Stimulated activated CD4-positive, alpha-beta T cell treated with anti-CD3 and anti-CD28 coated beads, TNF-alpha, amount 100 ng/mL, for 48 hours (primary cell): ENCODE results near the gene TPO.
"Not testable (repeated sequence)": the region's sequence is repeated elsewhere in the genome, so short reads cannot be mapped to it uniquely, and the experiment has no call there.

Experiments
- DNase-seq, 3 donors: peaks; one replicate each; pipeline ENCODE4 v3.0.0-alpha.2; 2020; ENCODE audit warnings: low read depth in 3 of 3

Gene TPO

DNA sequence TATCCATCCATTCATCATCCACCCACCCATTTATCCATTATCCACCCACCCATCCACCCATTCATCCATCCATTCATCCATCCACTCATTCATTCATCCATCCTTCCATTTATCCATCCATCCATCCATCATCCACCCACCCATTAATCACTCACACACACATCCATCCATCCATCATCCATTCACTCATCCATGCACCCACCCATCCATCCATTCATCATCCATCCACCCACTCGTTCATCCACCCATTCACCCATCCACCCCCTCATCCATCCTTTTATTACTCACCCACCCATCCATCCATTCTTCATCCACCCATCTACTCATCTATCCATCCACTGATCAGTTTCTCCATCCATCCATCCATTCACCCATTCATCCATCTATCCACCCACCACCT, 8.1 kb upstream of the TPO start:
- no peak for DNase-seq

DNA sequence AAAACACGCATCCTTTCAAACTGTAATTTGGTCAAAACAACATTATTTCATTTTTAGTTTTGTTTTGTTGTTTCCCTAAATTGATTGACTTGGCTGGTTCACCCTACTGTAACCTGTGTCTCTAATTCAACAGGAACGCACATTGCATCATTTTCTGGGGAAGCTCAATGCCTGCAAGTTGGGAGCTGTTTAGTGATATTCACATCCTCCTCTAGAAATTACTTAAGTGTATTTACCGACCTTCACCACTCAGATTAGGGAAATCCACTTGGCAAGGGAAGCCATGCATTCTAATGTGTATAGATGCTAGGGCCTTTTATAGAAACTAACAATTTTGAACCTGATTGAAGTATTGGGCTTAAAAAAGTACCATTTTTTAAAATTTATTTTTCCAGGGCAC, 7.3 kb upstream of the TPO start:
- DNase-seq: no peak

DNA sequence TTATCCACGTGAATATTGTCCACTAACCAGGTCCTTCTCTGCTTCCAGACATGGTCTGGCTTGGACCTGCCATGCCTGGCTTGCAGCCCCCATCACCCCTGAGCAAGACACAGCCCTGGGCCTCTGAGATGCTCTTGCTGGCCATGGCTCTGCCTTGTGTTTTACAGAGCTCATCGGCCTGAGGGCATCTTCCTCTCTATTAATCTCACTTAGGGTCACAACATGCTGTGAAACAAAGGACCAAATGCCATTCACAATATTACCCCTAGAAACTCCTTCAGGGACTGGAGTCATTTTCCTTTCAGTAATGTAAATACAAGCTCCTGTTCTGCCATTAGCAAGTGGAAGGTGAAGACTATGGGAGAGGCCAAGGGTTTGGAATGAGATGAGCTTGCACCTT, 6.8 kb upstream of the TPO start:
- no peak for DNase-seq

DNA sequence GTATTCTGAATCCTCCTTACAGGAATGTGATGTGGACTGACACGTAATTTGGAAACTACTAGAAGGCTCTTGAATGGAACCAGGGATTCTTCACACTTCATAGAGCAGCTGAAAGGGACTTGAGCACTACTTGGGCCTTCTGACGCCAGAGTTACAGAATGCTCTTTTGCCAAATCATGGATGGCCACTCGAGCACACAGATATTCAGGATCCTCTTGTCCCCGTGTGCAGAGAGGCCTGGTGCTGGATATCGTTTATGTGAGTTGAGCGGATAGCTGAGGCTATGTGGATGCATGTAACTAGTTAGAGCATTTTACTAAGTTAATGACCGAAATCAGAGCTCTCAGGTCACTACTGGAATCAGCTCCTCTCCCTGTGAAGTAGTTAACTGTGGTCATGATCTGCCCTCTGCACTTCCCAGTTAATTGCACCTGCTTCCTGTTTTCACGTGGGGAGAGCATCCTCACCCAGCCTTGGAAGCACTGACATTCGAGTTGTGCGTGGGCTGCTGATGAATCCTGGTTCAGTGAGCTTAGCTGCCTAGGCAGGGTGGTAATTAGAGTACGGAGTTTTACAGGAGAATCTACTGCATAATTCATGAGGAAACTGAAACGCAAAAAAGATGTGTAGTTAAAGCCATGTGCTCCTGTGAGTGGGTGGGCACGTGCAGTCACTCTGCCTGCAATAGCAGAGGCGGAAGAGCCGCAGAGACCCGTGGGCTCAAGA, 5.2 kb upstream of the TPO start:
- DNase-seq: no peak

DNA sequence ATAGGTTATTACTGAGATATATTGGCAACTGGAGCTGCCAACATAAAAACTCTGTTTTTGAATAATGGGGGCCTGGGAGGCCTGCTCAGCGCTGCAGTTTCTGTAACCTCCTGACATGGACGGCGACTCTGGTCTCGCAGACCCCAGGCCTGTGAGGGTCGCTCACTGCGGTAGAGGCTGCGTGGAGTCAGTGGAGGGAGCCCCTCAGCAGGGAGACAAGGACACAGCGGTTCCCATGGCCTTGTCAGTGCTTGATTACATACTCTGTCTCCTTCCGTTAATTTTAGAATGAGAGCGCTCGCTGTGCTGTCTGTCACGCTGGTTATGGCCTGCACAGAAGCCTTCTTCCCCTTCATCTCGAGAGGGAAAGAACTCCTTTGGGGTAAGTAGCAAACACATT, 858 bp downstream of the TPO start:
- no peak for DNase-seq

DNA sequence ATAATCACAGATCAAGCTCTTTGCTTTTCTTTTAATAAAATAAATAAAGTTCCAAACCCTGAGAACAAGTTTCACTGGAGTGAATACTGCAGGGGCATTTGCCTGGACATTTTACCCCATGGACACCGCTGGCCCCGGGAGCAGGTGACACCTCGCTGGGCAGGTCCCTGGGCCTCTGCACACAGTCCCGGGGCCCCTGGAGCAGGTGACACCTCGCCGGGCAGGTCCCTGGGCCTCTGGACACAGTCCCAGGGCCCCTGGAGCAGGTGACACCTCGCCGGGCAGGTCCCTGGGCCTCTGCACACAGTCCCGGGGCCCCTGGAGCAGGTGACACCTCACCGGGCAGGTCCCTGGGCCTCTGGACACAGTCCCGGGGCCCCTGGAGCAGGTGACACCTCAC, 1.6 kb downstream of the TPO start:
- not testable (repeated sequence) for DNase-seq

DNA sequence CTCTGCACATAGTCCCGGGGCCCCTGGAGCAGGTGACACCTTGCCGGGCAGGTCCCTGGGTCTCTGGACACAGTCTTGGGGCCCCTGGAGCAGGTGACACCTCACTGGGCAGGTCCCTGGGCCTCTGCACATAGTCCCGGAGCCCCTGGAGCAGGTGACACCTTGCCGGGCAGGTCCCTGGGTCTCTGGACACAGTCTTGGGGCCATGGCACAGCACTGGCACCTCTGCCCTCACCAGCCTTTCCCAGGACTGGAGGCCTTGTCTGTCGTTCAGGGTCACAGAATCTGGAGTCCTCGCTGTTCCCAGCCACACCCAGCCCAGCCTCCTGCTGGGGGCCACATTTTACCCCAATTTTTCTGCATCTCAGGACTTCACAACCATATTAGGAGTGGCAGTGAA, 2.2 kb downstream of the TPO start:
- DNase-seq: no peak

DNA sequence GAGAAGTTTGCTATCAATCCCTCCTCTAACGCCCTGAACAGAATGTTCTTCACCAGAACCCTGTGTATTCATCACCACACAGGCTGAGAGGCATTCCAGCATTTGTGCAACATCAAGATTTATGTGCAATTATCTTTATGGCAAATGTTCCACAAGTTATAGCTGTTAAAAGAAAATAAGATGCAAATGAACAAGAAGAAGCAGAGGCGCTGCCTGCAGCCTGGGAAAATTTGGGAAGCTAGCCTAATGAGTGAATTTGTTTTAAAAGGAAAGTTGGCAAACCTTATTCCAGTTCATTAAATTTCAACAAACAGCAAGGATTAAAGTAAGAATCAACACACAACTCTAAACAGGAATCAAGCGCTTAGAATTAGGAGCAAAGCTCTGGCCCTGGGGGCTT, 5.3 kb downstream of the TPO start:
- DNase-seq: no peak

DNA sequence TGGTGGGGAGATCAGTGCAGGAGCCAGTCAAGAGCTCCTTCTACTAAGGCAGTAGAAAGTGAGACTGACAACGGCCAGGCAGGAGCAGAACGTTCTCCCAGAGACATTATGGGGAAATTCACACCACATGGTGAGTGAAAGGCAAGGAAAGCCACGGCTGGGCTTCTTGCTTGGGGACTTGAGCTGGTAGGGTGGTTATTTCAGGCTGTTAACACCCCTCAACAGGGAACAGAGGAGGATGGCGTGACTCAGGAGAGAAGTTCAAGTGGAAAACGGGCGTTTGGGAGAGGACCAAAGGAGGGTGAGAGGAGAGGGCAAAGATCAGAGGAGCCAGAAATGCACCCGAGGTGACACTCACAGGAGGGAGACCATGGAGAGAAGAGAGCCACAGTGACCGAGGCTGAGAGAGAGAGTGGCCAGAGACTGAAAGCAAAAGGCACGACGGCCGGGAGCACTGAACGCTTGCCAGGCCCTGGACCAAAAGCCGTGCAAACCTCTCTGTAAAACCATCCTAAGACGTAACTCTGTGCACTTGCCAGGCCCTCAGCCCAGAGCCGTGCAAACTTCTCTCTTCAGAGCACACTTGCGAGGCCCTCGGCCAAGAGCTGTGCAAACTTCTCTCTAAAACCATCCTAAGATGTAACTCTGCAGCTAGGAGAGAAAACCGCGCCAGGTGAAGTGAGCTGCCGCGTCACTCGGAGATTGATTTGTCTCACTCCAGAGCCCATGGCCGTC, 7.7 kb downstream of the TPO start:
- DNase-seq: no peak

DNA sequence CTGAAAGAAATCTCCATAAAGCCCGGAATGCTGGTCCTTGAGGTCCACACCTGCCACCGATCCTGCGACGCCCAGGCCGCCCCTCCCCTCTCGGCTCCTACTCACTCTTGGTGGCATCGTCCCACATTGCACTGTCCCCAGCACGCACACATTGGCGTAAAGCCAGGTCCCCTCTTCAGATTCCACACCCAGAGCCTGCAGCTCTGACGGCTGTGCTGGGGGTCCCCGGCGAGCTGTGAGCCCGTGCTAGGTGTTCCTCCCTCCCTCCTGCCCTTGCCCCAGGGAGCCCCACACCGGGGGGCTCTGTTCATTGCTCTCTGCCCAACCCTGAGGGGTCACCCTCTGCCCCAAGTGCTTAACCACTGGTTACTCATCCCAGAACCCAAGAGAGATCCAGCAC, 8.5 kb downstream of the TPO start:
- DNase-seq: no peak

DNA sequence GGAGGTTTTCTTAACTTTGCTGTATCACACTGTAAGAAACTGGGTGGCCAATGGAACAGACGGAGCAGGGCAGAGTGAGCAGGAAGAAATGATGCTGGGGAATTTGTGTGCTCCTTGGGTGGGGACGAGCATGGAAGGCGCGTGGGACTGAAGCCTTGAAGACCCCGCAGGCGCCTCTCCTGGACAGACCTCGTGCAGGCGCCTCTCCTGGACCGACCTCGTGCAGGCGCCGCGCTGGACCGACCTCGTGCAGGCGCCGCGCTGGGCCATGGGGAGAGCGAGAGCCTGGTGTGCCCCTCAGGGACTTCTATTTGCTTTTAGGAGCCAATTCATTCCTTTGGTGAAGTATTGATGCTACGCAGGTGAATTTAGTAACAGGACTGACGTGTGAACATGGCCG, 8.9 kb downstream of the TPO start:
- no peak for DNase-seq

DNA sequence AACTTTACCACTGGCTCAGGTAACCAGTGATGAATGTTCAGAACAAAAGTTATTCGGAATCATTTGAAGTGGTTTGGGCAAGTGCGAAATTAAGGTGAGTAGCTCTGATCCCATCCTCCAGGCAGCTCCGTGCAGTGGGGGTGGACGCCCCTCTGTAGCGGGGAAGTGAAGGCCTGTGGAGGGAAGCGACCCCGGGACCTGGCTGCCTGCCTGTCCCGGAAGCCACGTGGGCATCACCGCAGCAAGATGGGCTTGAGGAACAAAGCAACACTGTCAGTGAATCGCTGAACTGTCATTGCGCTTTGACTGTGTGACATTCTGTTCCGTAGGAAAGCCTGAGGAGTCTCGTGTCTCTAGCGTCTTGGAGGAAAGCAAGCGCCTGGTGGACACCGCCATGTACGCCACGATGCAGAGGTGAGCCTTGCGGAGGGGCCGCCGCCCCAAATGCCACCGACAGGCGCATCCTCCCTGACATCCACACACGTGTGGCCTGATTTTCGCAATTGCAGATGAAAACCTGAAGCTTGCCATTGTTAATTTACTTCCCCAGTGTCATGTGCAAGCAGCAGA, 9.5 kb downstream of the TPO start:
- DNase-seq: no peak

DNA sequence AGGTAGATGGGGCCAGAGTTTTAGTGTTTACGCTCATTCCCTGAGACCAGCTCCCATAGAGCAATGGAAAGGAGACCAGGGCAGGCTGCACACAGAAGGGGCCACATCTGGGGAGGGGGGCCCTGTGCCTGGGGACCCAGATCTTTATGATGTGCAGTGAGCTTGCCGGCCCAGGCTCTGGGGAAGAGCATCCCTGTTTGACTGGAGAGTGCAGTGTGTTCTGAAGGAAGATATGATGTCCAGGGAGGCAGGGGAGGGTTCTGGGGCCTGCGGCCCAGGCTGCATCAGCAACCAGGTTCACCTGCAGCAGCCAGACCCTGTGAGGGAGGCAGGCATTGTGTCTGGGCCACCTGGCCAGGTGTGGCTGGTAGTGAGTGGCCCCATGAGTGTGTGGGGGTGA, 13.8 kb downstream of the TPO start:
- DNase-seq: no peak

DNA sequence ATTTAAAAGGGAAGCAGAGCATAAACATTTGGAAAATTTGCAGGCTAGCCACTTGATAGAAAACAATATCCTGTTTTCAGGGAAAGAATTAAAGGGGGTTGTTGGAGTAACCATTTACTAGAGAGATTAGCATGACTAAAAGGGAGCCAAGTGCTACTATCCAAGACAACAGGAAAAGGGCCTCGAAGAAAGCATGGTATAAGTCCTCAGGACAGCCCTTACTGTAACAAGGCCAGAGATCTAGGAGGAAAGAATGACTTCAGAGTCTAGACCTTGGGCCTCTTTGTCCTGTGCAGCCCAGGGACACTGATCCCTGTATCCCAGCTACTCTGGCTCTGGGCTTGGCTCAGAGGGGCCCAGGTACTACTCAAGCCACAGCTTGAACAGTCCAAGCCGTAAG, 16.6 kb downstream of the TPO start:
- no peak for DNase-seq

DNA sequence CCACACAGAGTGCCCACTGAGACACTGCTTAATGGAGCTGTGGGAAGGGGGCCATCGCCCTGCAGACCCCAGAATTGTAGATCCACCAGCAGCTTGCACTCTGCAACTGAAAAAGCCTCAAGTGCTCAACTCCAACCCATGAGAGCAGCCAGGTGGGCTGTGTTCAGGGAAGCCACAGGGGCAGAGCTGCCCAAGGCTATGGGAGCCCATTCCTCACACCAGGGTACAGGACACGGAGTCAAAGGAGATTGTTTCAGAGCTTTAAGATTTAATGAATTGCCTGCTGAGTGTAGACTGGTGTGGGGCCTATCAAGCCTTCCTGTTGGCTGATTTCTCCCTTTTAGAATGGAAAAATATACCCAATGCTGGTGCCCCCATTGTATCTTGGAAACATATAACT, 17.2 kb downstream of the TPO start:
- no peak for DNase-seq

DNA sequence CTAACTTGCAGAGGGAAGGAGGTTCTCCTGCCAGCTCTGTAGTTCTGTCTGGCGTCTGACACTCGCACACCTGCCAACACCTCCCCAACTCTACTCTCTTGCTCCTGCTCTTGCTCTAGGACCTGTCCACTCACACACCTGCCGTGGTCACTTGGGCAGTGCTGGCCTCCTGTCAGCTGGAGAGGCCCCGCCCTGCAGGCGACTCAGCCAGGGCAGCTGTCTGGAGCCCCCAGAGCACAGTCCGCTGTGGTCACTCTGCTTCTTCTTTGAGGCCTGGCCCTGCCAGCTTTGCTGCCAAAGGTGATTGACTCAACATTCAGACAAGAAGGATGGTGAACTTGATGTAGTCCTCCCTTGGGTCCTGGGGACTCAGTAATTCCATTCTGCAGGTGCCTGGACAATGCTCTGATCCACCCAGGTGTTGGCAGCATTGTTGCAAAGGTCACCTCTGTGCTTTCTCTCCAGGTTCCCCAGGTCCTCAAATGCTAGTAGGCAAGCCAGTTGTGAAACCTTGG, 18.7 kb downstream of the TPO start:
- no peak for DNase-seq

DNA sequence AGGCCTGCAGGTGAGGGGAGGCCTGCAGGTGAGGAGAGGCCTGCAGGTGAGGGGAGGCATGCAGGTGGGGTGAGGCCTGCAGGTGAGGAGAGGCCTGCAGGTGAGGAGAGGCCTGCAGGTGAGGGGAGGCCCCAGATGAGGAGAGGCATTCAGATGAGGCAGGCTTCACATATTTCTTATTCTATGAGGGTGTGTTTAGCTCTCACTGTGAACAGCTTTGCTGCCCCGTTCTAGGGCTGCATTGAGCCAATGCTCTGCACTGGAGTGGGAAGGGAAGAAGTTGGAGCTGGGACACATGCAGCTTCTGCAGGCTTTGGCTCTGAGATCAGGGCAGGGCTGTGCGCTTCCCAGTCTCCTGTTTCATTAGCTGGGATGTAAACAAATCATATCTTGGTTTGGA, 19.5 kb downstream of the TPO start:
- no peak for DNase-seq

DNA sequence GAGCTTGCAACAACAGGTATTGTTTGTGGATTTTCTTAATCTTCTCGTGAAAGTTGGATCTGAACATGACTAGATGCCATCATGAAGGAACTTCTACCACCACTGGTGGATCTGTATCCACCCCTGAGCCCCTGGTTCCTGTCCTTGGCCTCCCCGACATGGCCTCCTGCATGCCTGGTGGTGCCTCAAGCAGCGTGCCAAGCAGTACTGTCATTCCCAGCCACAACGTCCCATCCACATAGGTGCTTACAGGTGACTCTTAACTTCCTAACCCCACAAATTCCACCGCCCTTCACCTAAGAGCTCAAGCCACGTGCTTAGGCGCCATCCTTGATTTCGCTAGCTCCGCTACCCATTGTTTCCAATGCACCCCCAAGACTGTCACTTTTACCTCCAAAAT, 23.1 kb downstream of the TPO start:
- DNase-seq: no peak

DNA sequence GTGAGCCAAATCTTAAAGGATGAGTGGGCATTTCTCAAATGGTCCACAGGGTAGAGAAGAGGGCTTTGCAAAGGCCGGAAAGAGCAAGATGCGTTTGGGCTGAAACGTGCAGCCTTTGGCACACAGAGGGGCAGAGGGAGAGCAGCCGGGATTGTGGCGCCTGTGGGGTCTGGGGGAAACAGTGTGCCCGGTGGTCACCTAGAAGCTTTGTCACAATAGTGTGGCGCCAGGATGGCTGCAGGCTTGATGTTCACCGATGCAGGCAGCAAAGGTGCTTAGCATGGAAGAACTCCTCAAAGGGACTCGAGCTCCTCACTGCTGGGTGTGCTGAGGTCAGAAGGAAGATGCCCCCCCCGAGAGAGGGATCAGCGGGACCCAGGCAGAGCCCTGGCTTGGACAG, 23.8 kb downstream of the TPO start:
- no peak for DNase-seq

DNA sequence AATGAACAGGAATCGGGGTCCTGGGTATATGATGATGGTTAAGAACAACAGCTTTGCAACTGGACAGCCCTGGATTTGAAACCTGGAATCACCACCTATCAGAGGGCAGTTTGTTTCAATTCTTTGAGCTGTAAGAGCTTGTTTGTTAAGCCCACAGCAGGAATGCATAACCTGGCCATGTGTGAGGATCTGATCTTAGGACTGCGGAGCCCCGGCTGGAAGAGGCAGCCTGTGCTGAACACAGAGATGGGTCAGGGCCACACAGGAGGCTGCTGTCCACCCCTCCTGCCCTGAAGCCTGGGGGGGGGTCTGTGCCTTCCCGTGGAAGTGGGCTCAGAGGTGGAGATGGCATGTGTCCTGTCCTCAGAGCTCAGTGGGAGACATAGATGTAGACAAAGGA, 24.3 kb downstream of the TPO start:
- DNase-seq: no peak

DNA sequence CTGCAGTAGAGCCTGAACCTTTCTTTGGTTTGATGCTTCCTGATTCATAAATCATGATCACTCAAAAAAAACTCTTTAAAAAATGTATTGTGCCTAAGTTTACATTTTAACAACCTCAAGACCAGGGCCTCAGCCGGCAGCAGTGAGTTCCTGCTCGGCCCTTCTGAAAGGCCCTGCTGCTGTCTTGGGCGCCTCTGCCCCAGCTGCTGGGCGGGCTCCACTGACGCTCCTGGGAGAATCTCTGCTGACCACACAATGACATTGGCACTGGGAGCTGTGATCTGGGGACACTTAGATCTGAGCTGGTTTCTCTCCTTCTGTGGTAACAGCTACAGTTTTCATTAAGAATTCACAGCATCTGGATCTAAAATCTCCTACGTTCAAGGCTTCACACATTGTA, 25.7 kb downstream of the TPO start:
- DNase-seq: no peak

DNA sequence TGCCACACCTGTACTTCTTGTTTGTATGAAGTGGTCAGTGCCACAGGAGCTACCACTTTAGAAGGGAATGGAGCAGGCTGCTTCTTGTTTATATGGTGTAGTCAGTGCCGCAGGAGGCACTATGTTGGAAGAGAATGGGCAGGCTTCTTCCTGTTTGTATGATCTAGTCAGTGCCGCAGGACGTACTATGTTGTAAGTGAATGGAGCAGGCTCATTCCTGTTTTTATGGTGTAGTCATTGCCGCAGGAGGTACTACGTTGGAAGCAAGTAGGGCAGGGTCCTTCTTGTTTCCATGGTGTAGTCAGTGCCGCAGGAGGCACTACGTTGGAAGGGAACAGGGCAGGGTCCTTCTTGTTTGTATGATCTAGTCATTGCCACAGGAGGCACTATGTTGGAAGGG, 27.3 kb downstream of the TPO start:
- DNase-seq: no peak

DNA sequence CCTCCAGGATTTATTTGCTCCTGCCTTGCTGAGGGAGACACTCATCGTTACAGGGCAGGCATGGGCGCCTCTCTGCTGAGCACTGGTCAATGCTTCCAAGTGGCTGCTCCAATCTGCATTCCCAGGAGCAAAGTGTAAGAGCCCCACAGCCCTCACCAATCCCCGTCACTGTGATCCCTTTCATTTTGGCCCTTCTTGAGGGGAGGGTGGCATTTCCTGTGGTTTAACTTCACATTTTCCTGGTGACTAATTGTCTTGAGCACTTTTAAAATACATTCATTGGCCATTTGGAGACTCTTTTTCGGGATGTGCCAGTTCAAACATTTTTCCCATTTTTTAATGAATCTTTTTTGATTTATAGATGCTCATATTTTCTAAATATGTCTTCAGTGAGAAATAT, 33.0 kb downstream of the TPO start:
- DNase-seq: no peak
